Hematopoietic multipotent progenitor cell (in vitro differentiated cells): Measurements from ENCODE around the gene SLC36A2. TPM values are rescaled to one million over a fixed set of nuclear protein-coding genes. Genes with fewer than 3 reads are reported as not detected.

Source experiments
- DNase-seq, 3 donors: peaks; one replicate each; pipeline ENCODE4 v3.0.0-alpha.2; 2011 to 2015; ENCODE audit warnings: low read depth in 2 of 3, low spot score in 2 of 3
- total RNA-seq: library from RNA; depleted of rRNA; stranded (reverse); fragments of >200 nt; gene quantifications from one replicate; pipeline ENCODE4 v1.2.3, GENCODE V29; 2012

Gene SLC36A2
- under 0.01 TPM for total RNA-seq

GRCh38 chr5:151347369-151347768 lies at the start of gene SLC36A2:
SLC36A2 (minus strand) TSS chr5:151347559; CDS start chr5:151347460, 99 bp downstream.
- DNase-seq, result no peak

- DNase-seq, result no peak
These were observed 41.6 kb upstream of the SLC36A2 start for GRCh38 chr5:151388960-151389359.

- DNase-seq, result no peak
These were observed 36.7 kb upstream of the SLC36A2 start for GRCh38 chr5:151384106-151384505.

- no peak for DNase-seq
These were observed 35.7 kb upstream of the SLC36A2 start for GRCh38 chr5:151383011-151383410.

- no peak for DNase-seq
These were observed 35.2 kb upstream of the SLC36A2 start for GRCh38 chr5:151382576-151382975.

- DNase-seq, result no peak
These were observed 34.5 kb upstream of the SLC36A2 start for GRCh38 chr5:151381899-151382298.

GRCh38 chr5:151378616-151379015 lies 31.3 kb upstream of the SLC36A2 start:
- no peak for DNase-seq

- no peak for DNase-seq
These were observed 27.2 kb upstream of the SLC36A2 start for GRCh38 chr5:151374539-151374938.

GRCh38 chr5:151367038-151367437 lies 19.7 kb upstream of the SLC36A2 start:
- DNase-seq, result peak in 2 of 3 donors; percentile 1 to 3

- no peak for DNase-seq
These were observed 16.3 kb upstream of the SLC36A2 start for GRCh38 chr5:151363673-151364072.

GRCh38 chr5:151362970-151363369 lies 15.6 kb upstream of the SLC36A2 start:
- no peak for DNase-seq

GRCh38 chr5:151359391-151359790 lies 12.0 kb upstream of the SLC36A2 start:
- DNase-seq, result no peak

GRCh38 chr5:151357792-151358191 lies 10.4 kb upstream of the SLC36A2 start:
- DNase-seq, result no peak

- no peak for DNase-seq
These were observed 9.7 kb upstream of the SLC36A2 start for GRCh38 chr5:151357097-151357496.

GRCh38 chr5:151351671-151352070 lies 4.3 kb upstream of the SLC36A2 start:
- DNase-seq, result no peak

- DNase-seq, result no peak
These were observed 1.4 kb upstream of the SLC36A2 start for GRCh38 chr5:151348789-151349188.

GRCh38 chr5:151345808-151346478 lies 1.4 kb downstream of the SLC36A2 start:
- no peak for DNase-seq

- DNase-seq, result no peak
These were observed 2.1 kb downstream of the SLC36A2 start for GRCh38 chr5:151345187-151345807.

- no peak for DNase-seq
These were observed 3.3 kb downstream of the SLC36A2 start for GRCh38 chr5:151344088-151344487.

GRCh38 chr5:151340004-151340403 lies 7.4 kb downstream of the SLC36A2 start:
- no peak for DNase-seq

- DNase-seq, result no peak
These were observed 8.6 kb downstream of the SLC36A2 start for GRCh38 chr5:151338734-151339133.

- no peak for DNase-seq
These were observed 14.5 kb downstream of the SLC36A2 start for GRCh38 chr5:151332857-151333256.
